GM11168 (cell line): ENCODE data around the gene KAT6B.

Experiments
- in situ Hi-C: fragments of 300-500 bp; cut with MboI; formaldehyde crosslinking; loops from one replicate; pipeline ENCODE4 v1.12.0; 2022; ENCODE audit warnings: low sequenced_read_pairs; ENCODE audit not compliant: unreplicated experiment

Gene KAT6B

DNA sequence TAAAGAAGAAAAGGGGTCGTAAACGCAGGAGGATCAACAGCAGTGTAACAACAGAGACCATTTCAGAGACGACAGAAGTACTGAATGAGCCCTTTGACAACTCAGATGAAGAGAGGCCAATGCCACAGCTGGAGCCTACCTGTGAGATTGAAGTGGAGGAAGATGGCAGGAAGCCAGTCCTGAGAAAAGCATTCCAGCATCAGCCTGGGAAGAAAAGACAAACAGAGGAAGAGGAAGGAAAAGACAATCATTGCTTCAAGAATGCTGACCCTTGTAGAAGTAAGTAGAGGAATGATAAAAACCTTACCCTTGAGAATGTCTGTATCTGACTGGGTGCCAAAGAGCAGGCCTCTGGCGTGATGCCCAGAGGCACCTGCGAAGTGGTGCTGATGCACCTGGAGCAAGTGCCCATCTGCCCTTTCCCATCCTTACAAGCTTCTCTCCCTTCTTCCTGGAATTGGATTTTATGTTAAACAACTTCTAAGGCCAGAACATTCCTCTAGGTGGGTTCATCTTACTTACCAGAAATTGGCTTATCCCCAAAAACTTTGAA is 198.6 kb downstream of the KAT6B start:
- in situ Hi-C loops: loop anchor here (25.0 kb wide), 1 partner anchor 763 kb away; no protein-coding TSS in a partner anchor

- in situ Hi-C loops: no loop called here
Measured at GRCh38 chr10:75028049-75028448, 201.6 kb downstream of the KAT6B start.

GRCh38 chr10:75028748-75029147 is 202.3 kb downstream of the KAT6B start:
- in situ Hi-C loops: no loop called here

GRCh38 chr10:75029420-75029819 is 203.0 kb downstream of the KAT6B start:
- in situ Hi-C loops: no loop called here

DNA sequence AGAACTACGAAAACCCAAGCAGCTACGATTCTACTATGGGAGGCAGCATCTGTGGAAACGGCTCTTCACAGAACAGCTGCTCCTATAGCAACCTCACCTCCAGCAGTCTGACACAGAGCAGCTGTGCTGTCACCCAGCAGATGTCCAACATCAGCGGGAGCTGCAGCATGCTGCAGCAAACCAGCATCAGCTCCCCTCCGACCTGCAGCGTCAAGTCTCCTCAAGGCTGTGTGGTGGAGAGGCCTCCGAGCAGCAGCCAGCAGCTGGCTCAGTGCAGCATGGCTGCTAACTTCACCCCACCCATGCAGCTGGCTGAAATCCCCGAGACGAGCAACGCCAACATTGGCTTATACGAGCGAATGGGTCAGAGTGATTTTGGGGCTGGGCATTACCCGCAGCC is 203.5 kb downstream of the KAT6B start:
- in situ Hi-C loops: no loop called here

GRCh38 chr10:75030371-75030770 is 204.0 kb downstream of the KAT6B start:
- in situ Hi-C loops: no loop called here

DNA sequence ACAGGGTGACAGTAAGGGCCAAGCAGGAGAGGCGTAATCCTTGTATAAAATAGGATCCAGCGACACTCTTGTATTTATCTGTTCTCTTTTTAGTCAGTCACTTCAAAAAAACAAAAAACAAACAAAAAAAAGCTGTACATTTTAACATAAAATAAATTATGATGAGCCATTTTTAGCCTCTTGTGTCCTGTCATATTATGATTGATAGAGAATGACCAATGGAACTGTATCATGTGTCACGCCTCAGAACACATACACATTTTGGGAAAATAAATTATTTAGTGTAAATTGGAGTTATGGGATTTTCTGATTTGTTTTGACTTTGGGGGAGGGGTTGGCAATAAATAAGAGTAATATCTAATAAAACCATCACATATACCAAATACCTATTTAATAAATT is 205.7 kb downstream of the KAT6B start:
- in situ Hi-C loops: no loop called here

GRCh38 chr10:75032813-75033212 is 206.4 kb downstream of the KAT6B start:
- in situ Hi-C loops: no loop called here

- in situ Hi-C loops: no loop called here
Measured at GRCh38 chr10:75033399-75034130, 207.2 kb downstream of the KAT6B start.

- in situ Hi-C loops: no loop called here
Measured at GRCh38 chr10:75034131-75034512, 207.7 kb downstream of the KAT6B start.

- in situ Hi-C loops: no loop called here
Measured at GRCh38 chr10:75034714-75035258, 208.4 kb downstream of the KAT6B start.

DNA sequence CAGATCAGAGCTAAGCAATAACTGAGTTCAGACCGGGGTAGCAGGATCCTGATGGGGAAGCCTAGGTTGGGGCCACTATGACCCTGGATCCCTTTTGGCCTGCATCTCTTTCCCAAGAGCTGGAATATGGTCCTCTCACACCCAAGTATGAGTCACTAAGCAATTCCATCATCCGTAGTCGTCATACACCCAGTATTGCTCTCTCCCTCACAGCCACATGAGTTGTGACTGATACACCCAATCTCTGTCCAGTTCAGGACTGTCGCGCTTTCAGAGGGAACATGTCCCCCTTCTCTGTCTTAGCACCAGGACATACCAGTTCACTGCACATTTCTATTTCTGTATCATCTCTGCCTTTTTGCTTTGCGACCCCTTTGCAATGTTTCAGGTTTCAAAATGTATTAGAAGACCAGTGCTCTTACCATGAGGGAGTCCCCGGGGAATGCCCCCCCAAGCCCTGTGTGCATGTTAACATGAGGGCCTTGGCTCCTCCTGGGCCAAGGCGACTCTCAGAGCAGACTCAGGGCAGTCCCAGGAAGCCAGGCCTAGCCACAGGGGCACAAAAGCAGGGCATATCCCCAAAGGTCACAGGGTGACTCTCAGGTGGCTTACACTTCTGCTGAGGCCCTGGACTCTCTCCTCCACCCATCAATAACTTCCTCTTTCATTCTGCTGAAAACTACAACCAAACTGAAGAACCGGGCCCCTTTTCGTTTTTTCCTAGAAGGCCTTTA is 209.7 kb downstream of the KAT6B start:
- in situ Hi-C loops: no loop called here

GRCh38 chr10:75037171-75038153 is 211.1 kb downstream of the KAT6B start:
- in situ Hi-C loops: no loop called here

DNA sequence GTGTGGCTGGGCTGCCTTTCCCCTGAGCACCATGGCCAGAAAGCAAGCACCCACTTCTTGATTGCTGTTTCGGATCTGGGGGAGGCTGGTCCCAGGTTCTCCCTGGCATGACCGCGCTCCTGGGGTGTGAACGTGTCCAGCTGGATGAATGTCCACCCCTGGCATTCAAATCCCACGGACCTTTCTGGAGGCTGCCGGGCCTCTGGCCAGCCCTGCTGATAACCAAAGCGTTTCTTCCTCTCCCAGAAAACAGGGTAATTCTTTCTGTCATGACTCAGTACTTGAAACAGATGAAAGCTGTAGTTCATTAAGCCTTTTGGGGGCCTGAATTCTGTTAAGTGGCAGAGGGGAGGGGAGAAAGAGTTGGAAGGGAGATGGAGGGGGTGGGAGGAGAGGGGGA is 211.9 kb downstream of the KAT6B start:
- in situ Hi-C loops: no loop called here

DNA sequence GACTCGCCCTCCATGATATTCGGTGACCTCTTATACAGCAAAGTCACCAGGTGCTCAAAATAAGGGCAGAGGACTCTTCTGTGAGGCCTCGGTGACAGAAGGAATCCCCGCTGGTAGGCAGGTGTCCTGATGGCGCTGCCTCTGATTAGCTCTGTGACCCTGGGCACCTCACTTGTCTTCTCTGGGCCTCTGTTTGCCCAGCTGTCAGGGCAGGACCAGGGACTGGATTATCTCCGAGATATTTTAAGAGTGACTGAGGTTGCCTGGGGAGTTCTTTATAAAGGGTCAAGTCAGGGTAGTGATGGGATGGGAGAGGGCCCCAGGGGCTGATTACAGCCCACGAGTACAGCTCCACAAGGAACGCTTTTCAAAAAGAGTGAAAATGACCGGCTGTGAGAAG is 214.2 kb downstream of the KAT6B start:
- in situ Hi-C loops: no loop called here

DNA sequence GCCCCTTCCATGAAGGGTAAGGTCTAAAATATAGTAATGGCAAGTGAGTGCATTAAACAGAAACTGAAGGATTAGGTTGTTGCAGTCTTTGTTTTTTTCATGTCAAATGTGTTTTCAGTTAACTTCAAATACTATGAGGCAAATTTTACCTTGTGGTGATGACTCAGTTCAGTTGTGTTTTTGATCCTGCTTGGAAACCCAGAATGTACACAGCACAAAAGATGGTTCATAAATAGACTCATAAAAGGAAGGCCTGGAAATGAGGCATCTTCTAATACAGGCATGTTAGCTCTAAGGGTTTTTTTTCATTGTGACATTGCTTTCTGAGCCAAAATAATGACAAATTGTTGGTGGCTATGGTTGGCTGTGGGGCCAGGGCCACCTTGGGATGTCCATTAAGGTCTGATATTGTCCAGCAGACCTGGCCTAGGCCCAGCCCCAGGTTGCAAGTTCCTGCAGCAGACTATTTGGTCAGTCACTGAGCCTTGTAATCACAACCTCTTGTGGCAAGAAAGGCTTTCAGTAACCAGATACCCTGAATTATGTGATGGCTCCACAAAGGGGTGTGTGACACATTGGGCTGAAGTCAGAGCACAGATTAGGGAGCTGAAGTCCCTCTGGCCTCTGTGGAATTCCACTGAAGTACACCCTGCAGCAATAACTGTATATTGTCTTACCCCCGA is 216.0 kb downstream of the KAT6B start:
- in situ Hi-C loops: no loop called here

GRCh38 chr10:75043256-75044131 is 217.1 kb downstream of the KAT6B start:
- in situ Hi-C loops: no loop called here

DNA sequence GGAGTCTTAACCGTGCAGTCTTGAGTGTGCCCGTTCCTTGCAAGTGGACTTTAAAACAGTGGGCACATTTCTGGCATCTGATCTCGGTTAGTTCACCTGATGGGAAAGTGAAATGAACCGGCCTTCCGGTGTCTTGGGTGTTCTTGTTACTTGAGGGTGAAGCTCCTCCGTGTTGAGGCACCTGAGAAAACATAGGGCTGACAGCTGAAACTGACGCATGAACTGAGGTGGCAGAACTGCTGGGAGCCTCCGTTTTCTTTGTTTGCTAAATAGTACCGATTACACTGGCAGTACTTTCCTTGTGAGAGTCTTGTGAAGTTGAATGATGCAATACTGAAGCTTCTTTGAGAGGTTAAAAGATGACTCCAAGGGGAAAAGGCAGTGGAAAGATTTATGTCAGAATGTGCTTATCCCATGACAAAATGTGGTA is 222.3 kb downstream of the KAT6B start:
- in situ Hi-C loops: no loop called here
